ENCODE results near the gene SHQ1. TPM values are rescaled to one million over a fixed set of nuclear protein-coding genes. Genes with fewer than 3 reads are reported as not detected.

Gene SHQ1
- total RNA-seq, 2 experiments from 2014 or later, result 9.4 to 13.1 TPM

GRCh38 chr3:72847282-72847681 is 963 bp downstream of the SHQ1 start:
- Histone ChIP-seq H3K36me3 (ENCODE audit: insufficient read depth, low read length) (no peaks in the 10 kb centered on the region), H3K4me1 (ENCODE audit: insufficient read depth, low read length) (peaks cover 24% of the 10 kb centered on the region), H3K27me3 (ENCODE audit: control insufficient read depth in 1 of 2, insufficient read depth in 2 of 2, low read length in 2 of 2) (no peaks in the 10 kb centered on the region), H3K9me3 (ENCODE audit: control insufficient read depth in 1 of 2, insufficient read depth in 1 of 2, low read length in 2 of 2) (no peaks in the 10 kb centered on the region), H3K4me3 (ENCODE audit: low read length) (peak overlapping the region; percentile 93), H3K27ac (ENCODE audit: low read depth in 1 of 2, low read length in 2 of 2) (no peak overlapping the region)
- intact Hi-C loops (cut with DNase I, micrococcal nuclease), result loop anchor here in 1 of 2 experiments (5.0 to 10.0 kb wide), 3 partner anchors 400 to 1262 kb away; partner anchors contain the start of genes EIF4E3, FOXP1 and RYBP
- ChIA-PET CTCF (interaction anchor here (0.6 to 4.4 kb wide), 3 partner anchors 13 to 209 kb away, joined by 3 to 22 read pairs (median 4); no protein-coding TSS in a partner anchor), POLR2A (interaction anchor here (1.5 to 1.8 kb wide), 2 partner anchors 109 to 209 kb away, joined by 4 to 8 read pairs; no protein-coding TSS in a partner anchor)
- ATAC-seq (ENCODE audit: poor library complexity) (no peak), DNase-seq (peak in 1 of 14 experiments; percentile 6)
- TF ChIP-seq CTCF (IDR thresholded peaks at IDR 0.05), result no peak
- Mint-ChIP-seq H3K36me3 (ENCODE audit: low read depth) (peaks cover 26% of the 10 kb centered on the region), H3K27ac (peak overlapping the region; percentile 88), H3K4me1 (ENCODE audit: low read depth) (peaks cover 64% of the 10 kb centered on the region), H3K27me3 (no peaks in the 10 kb centered on the region), H3K9me3 (no peaks in the 10 kb centered on the region), H3K4me3 (peak overlapping the region; percentile 97)

GRCh38 chr3:72846166-72846565 is 2.1 kb downstream of the SHQ1 start:
- no peaks in the 10 kb centered on the region for H3K9me3 ChIP-seq (ENCODE audit: control insufficient read depth in 1 of 2, insufficient read depth in 1 of 2, low read length in 2 of 2)
- intact Hi-C loops (cut with DNase I, micrococcal nuclease), result loop anchor here in 1 of 2 experiments (5.0 to 10.0 kb wide), 3 partner anchors 399 to 1261 kb away; partner anchors contain the start of genes EIF4E3, FOXP1 and RYBP
- H3K27ac Mint-ChIP-seq, result no peak overlapping the region
- peaks cover 24% of the 10 kb centered on the region for H3K4me1 ChIP-seq (ENCODE audit: insufficient read depth, low read length)
- no peak for TF ChIP-seq CTCF (IDR thresholded peaks at IDR 0.05)
- H3K27ac ChIP-seq (ENCODE audit: low read depth in 1 of 2, low read length in 2 of 2), result no peak overlapping the region
- peaks cover 60% of the 10 kb centered on the region for H3K4me1 Mint-ChIP-seq (ENCODE audit: low read depth)
- no peak for DNase-seq
- ATAC-seq (ENCODE audit: poor library complexity), result no peak
- no peak overlapping the region for H3K4me3 ChIP-seq (ENCODE audit: low read length)
- POLR2A ChIA-PET, result no interaction called here
- H3K36me3 Mint-ChIP-seq (ENCODE audit: low read depth), result peaks cover 38% of the 10 kb centered on the region
- no peaks in the 10 kb centered on the region for H3K27me3 ChIP-seq (ENCODE audit: control insufficient read depth in 1 of 2, insufficient read depth in 2 of 2, low read length in 2 of 2)
- H3K36me3 ChIP-seq (ENCODE audit: insufficient read depth, low read length), result peaks cover 10% of the 10 kb centered on the region
- H3K4me3 Mint-ChIP-seq, result peak overlapping the region; percentile 97
- CTCF ChIA-PET, result no interaction called here
- no peaks in the 10 kb centered on the region for H3K27me3 Mint-ChIP-seq
- no peaks in the 10 kb centered on the region for H3K9me3 Mint-ChIP-seq

GRCh38 chr3:72844436-72844993 is 3.7 kb downstream of the SHQ1 start:
- CTCF ChIA-PET, result no interaction called here
- peaks cover 56% of the 10 kb centered on the region for H3K4me1 Mint-ChIP-seq (ENCODE audit: low read depth)

More at GRCh38 chr3:72844436-72844993, 3.7 kb downstream of the SHQ1 start:
- H3K27ac ChIP-seq (ENCODE audit: low read depth in 1 of 2, low read length in 2 of 2), result no peak overlapping the region
- Mint-ChIP-seq H3K27me3 (no peaks in the 10 kb centered on the region), H3K4me3 (no peak overlapping the region), H3K9me3 (no peaks in the 10 kb centered on the region), H3K27ac (peak overlapping the region; percentile 9), H3K36me3 (ENCODE audit: low read depth) (peaks cover 48% of the 10 kb centered on the region)
- POLR2A ChIA-PET, result no interaction called here
- H3K9me3 ChIP-seq (ENCODE audit: control insufficient read depth in 1 of 2, insufficient read depth in 1 of 2, low read length in 2 of 2), result no peaks in the 10 kb centered on the region
- H3K27me3 ChIP-seq (ENCODE audit: control insufficient read depth in 1 of 2, insufficient read depth in 2 of 2, low read length in 2 of 2), result no peaks in the 10 kb centered on the region
- ATAC-seq (ENCODE audit: poor library complexity) (no peak), DNase-seq (no peak)
- peaks cover 22% of the 10 kb centered on the region for H3K36me3 ChIP-seq (ENCODE audit: insufficient read depth, low read length)
- H3K4me1 ChIP-seq (ENCODE audit: insufficient read depth, low read length), result peaks cover 24% of the 10 kb centered on the region
- intact Hi-C loops (cut with DNase I, micrococcal nuclease), result loop anchor here in 1 of 2 experiments (10.0 kb wide), 1 partner anchor 1260 kb away; the partner anchor contains the start of gene FOXP1
- TF ChIP-seq CTCF (IDR thresholded peaks at IDR 0.05), result no peak
- H3K4me3 ChIP-seq (ENCODE audit: low read length), result no peak overlapping the region
